ENCODE measurements around the gene RPTOR. TPM values are rescaled to one million over a fixed set of nuclear protein-coding genes. Genes with fewer than 3 reads are reported as not detected.

RPTOR gene
- total RNA-seq, 1 donor from 2014 or later = 32.3 TPM

DNA sequence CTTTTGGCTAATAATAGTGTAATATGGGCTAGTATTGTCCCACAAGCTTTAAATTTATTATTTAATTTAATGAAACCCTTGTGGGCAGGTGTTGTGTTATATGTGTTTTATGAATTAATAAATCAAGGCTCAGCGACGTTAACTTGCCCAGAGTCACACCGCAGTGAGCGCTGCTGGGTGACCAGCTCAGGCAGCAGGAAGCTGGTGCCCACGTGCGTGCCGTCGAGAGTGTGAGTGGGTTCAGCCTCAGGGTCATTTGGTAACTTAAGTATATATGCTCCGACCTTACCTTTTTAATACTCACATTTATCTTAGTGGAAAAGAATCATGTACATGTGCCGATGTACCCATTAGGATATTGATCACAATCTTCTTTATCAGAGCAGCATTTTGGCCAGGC lies 309.6 kb downstream of the RPTOR start:
- intact Hi-C loops (cut with DNase I) = no loop called here
- DNase-seq (ENCODE audit: low spot score) = no peak

DNA sequence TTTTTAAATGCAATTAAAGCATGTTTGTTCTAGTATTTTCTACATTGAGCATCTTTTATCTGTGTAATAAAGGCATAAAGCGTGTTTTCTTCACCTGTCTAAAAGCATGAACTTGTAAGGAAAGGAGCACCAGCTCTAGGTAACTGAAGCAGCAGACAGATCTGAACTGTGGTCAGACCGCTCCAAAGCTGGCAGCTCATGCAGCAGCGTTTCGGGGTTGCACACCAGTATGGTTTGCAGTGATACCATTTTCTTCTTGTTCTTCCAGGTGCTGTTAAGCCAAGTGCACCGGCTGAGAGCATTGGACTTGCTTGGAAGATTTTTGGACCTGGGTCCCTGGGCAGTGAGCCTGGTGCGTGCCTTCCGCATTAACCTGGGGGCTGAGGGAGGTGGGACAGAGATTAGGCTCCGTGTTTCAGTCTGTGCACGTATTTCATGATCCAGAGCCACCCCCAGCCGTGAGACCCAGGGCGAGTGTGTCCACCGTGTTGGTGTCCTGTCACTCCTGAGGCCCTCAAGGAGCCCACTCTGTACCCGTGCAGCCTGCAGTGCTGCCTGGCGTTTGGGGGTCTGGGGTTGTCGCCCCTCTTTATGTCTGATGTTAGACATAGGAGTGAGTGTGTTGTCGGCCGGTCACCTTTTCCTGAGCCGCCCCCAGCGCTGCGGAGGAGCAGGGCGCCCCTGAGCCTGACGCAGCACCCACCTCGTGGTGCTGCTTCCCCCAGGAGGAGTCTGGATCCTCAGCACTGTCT lies 310.7 kb downstream of the RPTOR start:
- no peak for DNase-seq (ENCODE audit: low spot score)
- intact Hi-C loops (cut with DNase I) = loop anchor here (5.0 kb wide), 1 partner anchor 102 kb away; no protein-coding TSS in a partner anchor

DNA sequence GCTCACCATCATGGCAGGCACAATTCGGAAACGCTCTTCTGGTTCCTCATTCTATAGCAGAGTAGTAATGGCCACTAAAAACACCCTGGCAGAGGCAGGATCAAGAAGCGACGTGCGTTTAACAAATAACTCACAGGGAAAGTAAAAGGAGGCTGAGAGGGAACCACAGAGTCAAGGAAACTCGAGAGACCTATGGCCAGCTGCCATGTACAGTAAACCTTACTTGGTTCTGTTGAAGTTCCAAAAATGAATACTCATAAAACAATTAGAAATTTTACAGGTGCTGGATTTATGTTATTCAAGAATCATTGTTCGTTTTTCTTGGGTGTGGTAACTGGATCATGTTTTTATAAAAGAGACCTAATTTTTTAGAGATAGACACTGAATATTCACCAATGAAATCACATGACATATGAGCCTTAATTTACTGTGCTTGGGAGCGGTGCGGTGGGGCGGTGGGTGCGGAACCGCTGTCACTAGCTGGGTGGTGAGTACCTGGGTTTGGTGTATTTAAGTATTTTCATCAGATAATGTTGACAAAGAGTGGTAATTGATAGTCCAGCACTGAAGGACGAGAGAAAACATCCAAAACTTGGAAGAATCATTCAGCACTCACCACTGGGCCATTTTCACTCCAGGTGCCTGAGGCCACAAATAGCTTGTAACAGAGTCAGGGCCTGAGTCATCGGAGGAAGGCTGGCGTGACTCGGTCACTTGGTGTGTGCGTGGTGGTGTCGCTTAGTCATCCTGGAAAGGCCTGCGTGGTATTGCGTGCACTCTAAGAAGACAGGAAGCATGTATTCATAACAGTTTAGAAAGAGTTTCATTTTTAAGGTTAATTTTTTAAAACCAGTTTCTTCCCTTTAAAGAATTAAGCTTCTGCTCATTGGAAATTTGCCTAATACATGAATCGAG lies 311.6 kb downstream of the RPTOR start:
- intact Hi-C loops (cut with DNase I) = loop anchor here (5.0 kb wide), 1 partner anchor 101 kb away; no protein-coding TSS in a partner anchor
- peak; percentile 88 for DNase-seq (ENCODE audit: low spot score)

DNA sequence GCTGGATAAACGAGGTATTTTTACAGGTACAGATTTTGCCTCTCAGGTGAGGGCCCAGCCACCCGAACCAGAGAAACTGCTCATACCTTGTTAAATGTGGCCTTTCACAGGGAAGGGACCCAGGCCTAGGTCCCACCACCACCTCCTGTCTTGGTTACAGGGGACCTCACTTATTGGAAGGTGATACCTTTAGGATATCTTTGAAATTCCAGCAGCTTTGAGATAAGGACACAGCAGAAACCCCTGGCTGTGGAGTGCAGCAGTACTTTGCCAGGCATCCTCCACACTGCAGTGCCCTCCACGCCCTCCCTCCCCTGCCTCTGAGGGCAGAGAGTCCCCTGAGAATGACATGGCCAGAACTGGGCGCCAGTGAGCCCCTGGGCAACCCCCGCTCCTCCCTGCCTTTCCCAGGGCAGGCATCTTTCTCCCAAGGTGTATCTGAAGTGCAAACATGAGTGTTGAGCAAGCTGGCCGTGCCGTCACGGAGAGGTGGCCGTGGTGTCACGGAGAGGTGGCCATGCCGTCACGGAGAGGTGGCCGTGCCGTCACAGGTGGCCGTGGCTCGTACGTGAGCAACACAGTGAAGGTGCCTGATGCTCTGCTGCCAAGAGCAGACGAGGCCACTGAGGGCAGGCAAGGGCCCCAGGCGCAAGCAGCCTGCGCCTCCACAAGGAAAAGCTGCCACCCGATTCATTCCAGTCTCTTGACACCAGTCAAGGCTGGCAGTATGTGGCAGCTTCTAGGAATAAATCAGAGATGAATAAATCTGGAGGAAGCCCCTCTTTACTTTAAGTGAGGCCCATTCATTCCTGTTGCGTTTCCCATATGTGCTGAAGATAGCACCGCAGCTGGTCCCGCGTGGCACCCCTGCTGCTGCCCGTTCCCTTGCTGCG lies 312.5 kb downstream of the RPTOR start:
- intact Hi-C loops (cut with DNase I) = loop anchor here (5.0 kb wide), 1 partner anchor 100 kb away; no protein-coding TSS in a partner anchor
- no peak for DNase-seq (ENCODE audit: low spot score)

DNA sequence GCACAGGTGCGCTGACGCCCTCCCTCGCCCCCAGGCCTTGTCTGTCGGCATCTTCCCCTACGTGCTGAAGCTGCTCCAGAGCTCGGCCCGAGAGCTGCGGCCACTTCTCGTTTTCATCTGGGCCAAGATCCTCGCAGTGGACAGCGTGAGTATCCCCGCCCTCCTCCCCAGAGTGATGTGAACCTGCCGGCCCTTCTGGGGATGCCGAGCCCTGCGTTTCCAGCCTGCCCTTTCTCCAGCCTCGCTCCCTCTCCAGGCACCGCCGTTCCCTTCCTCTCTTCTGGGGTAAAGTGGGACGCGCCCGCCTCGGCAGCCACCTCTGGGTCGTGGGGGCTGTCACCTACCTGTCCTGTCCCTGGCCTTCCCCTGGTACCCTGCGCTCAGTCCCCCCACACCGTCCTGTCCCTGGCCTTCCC lies 313.1 kb downstream of the RPTOR start:
- DNase-seq (ENCODE audit: low spot score) = no peak
- intact Hi-C loops (cut with DNase I) = loop anchor here (5.0 kb wide), 1 partner anchor 100 kb away; no protein-coding TSS in a partner anchor

DNA sequence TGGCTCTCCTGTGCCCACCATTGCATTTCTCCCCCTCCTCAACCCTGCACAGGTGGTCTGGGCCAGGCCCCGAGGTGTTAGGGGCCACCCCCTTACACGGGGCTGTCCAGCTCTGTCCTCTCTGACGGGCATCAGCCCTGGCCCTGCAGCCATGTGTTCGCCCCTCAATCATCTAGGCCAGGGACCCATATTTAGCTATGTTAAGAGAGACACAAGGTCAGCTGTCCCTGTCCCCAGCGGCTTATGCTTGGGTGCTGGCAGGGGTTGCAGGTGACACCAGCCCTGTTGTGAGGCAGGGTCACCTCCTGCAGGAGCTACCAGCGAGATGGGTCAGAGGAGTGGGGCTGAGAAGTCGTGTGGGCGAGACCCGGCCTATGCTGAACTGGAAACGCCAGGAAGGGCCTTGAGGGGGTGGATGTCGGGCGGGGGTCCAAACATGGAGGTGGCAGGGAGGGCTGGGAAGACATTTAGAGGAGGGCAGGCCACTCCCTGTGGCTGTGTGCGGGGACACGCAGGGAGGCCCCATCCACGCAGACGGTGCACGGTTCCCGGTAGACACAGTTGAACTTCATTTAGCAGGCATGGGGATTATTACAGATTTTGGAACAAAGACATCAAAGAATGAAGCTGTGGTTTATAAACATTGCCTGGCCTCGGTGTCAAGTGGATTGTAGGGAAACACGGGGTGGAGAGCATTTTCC lies 313.8 kb downstream of the RPTOR start:
- intact Hi-C loops (cut with DNase I) = loop anchor here (5.0 kb wide), 1 partner anchor 99 kb away; no protein-coding TSS in a partner anchor
- DNase-seq (ENCODE audit: low spot score) = no peak

DNA sequence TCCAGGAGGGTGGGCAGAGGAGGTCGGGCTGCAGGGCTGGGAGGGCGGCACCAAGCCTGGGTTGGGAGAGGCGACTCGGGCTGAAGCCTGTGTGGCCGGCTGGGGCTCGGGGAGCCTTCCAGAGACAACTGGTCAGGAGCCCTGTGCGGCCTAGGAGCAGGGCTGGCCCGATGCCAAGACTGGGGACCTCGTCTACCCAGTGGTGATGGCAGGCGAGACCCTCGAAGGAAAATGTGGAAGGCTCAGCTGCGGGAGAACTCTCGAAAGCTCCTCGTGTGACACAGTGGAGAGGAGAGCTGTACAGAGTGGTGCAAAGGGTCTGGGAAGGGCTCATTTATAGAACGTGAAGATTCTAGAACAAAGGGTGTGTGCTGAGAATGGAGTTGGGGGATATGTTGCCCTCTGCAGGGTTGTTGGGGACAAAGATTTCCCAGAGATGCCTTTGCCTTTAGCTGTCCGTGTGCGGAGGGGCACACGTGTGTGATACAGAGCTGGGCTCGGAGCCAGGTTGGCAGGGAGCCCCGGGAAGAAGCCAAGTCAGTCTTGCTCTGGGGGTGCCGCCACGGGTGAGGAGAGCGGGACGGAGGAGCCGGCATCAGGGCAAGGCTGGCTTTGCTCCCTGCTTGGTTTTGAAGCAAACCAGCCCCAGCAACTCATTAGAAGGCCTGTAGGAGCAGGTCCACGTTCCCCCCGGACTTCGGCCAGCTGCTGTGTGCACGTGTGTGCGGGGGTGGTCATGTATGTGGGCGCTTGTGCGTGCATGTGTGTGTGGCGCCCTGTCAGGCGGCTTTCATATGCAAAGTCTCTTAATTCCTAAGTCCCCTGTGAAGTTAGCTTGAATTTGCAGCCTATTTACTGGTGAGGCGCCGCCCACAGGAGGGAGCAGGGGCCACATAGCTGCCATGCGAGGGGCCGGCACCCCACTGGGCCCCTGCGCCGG lies 314.6 kb downstream of the RPTOR start:
- peak; percentile 83 for DNase-seq (ENCODE audit: low spot score)
- intact Hi-C loops (cut with DNase I) = loop anchor here (5.0 kb wide), 1 partner anchor 98 kb away; no protein-coding TSS in a partner anchor

DNA sequence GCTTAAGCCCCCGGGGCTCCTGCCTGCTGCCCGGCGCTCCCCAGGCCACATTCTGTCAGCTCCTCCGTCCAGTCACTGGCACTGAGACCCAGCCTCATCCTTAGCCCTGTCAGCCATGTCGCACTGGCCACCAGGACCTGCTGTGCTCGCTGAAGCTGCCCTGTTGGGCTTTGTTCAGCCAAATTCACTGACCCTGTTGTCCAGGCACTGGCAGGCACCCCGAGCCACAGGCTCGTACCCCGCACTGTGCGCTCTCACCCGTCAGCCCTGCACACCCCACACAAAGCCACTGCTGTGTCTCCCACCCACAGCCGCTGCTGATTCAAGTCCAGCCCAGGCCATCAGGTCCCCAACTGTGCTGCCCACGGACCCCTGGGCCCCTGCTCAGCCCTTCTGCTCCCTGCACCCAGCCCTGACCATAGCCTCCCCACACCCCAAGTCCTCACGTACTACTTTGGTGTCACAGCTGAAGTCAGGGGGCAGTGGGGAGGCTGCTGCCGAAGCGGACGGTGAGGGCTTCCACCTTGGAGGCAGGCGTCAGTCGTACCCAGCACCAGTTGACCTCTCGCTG lies 315.5 kb downstream of the RPTOR start:
- intact Hi-C loops (cut with DNase I) = loop anchor here (5.0 to 10.0 kb wide), 2 partner anchors 107 to 405 kb away; no protein-coding TSS in a partner anchor
- DNase-seq (ENCODE audit: low spot score) = no peak

DNA sequence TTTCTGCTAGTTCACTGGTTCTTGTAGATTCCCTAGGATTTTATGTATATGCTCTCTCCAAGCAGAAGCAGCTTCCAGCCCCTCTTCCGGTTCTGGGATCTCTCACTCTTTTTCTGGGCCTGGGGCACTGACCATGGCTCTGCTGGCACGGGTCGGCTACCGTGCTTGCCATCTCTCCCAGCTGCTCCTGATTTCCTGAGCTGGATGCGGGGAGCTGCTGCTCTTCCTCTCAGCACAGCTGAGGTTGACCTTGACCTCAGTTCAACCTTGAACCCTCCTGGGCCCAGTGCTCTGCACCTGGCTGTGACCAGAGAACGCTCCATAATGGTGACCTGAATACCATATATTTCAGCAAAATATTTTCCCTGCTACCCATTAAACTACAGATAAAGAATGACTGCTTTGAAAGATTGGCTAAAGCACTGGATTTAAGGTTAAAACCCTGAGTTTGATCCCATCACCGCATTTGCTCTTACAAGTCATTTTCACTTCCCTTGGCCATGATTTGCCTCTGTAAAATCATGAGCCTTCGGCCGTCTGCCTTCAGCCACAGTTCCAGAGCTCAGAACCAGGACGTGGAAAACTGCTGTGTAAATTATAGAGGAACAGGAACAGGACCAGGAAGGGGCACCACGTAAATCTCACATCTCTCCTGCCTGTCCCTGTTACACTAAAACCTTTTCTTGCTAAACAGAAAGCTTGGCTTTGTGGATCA lies 316.2 kb downstream of the RPTOR start:
- intact Hi-C loops (cut with DNase I) = loop anchor here (5.0 to 10.0 kb wide), 2 partner anchors 106 to 406 kb away; no protein-coding TSS in a partner anchor

DNA sequence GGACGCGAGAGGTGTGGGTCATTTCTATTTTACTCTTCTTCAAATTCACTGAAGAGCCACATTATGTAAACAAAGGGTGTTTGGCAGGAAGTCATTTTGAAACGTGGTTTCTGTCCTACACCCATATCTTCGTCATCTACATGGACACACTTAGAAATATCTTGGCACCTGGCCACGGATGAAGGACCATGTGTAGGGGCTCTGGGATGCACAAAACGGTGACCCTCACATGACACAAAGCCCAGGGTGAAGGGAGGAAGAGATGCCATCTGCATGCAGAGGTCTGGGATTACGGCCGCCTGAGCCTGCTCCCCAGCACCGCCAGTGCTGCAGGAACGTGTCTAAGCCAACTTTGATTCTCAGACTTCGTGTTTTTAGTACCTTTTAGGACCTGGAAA lies 316.8 kb downstream of the RPTOR start:
- no peak for DNase-seq (ENCODE audit: low spot score)

More for the DNA sequence above, 316.2 kb downstream of the RPTOR start:
- DNase-seq (ENCODE audit: low spot score) = no peak

DNA sequence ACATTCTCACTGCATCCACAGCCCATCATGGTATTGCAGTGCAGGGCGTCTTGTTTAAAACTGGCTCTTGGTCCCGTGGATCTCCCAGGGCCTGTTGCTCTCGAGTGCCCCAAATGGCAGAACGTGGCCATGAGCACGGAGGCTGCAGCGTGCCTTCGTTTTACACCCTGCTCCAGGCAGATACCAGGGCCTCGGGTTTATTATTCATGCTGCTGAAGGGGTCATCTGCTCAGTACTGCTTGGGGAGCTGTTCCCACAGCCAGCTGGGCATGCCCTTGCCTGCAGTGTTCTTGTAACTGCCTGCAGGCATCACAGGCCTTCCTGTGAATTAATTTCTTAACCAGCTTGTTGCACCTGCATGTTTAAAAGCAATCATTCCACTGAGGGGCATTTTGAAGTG lies 317.3 kb downstream of the RPTOR start:
- DNase-seq (ENCODE audit: low spot score) = no peak

More for the DNA sequence above, 316.8 kb downstream of the RPTOR start:
- intact Hi-C loops (cut with DNase I) = loop anchor here (5.0 to 10.0 kb wide), 2 partner anchors 106 to 407 kb away; no protein-coding TSS in a partner anchor

DNA sequence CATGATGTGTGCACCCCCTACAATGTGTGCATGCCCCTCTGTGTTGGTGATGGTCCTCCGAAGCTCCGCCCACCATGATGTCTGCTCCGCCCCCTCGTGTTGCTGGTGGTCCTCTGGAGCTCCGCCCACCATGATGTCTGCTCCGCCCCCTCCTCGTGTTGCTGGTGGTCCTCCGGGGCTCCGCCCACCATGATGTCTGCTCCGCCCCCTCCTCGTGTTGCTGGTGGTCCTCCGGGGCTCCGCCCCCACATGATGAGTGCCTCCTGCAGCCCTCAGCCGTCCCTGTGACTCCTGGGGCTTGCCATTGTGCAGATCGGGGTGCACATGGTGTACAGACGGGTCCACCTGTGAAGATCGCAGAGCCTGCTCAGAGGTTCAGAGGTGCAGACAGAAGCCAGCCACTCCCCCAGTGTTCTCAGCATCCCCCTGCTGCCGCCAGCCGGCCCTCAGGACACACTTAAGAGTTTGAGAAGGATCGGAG lies 317.9 kb downstream of the RPTOR start:
- DNase-seq (ENCODE audit: low spot score) = no peak
- intact Hi-C loops (cut with DNase I) = loop anchor here (5.0 to 10.0 kb wide), 2 partner anchors 105 to 408 kb away; no protein-coding TSS in a partner anchor

More for the DNA sequence above, 317.3 kb downstream of the RPTOR start:
- intact Hi-C loops (cut with DNase I) = loop anchor here (5.0 to 10.0 kb wide), 2 partner anchors 105 to 407 kb away; no protein-coding TSS in a partner anchor

DNA sequence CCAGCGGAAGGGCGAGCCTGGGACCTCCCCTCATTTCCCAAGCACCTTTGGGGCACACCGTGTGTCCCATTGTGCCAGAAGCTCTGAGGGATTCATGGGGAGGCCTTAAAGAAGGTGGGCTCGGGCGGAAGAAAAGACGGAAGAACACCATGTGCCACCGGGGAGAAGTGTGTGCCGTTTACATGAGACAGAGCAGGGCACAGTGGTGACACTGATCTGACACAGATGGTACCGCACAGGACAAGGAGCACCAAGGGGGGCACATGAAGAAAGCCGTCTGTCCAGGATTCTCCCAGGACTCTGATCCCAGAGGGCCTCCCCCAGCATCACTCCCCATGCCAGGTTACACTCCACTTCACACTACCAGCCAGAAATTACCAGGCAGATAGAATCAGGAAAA lies 318.3 kb downstream of the RPTOR start:
- intact Hi-C loops (cut with DNase I) = loop anchor here (5.0 to 10.0 kb wide), 2 partner anchors 104 to 408 kb away; no protein-coding TSS in a partner anchor

DNA sequence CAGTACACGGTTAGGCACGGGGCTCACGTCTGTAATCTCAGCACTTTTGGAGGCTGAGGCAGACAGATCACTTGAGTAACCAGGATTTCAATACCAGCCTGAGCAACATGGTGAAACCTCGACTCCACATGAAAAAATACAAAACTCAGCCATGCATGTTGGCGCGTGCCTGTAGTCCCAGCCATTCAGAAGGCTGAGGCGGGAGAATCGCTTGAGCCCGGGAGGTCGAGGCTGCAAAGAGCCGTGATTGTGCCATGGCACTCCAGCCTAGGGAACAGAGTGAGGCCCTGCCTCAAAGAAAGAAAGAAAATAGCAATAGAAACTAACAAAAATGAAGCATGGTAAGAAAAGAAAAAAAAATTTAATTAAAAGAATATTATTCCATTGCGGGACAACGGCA lies 319.0 kb downstream of the RPTOR start:
- intact Hi-C loops (cut with DNase I) = loop anchor here (5.0 to 10.0 kb wide), 2 partner anchors 104 to 409 kb away; no protein-coding TSS in a partner anchor
- no peak for DNase-seq (ENCODE audit: low spot score)

More for the DNA sequence above, 318.3 kb downstream of the RPTOR start:
- DNase-seq (ENCODE audit: low spot score) = no peak

DNA sequence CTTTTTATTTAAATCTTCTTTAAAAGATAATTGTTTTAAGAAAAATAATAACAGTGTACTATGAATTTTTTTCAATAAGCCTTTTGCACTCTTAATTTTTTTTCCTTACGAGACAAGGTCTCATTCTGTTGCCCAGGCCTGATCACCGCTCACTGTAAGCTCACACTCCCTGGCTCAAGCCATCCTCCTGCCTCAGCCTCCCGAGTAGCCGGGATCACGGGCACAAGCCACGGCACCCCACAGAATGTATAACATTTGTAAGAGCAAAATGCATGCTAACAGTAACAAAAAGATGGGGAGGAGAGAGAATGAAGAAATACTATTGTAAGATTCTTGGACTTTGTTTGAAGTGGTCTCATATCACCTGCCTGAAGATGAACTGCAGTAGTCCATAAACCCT lies 320.1 kb downstream of the RPTOR start:
- no peak for DNase-seq (ENCODE audit: low spot score)

More for the DNA sequence above, 320.1 kb downstream of the RPTOR start:
- intact Hi-C loops (cut with DNase I) = loop anchor here (5.0 to 10.0 kb wide), 2 partner anchors 103 to 410 kb away; no protein-coding TSS in a partner anchor

All from cardiac septum (tissue), 1 donor.